WTC11 (cell line): ENCODE data around the gene TRIM22. TPM values are rescaled to one million over a fixed set of nuclear protein-coding genes. Genes with fewer than 3 reads are reported as not detected.

Experiments used
- ATAC-seq: fragments of 200-7000 bp; cut with Tn5 transposase; 2 replicates; pipeline ENCODE4 v1.10.0; 2021; ENCODE audit warnings: mild to moderate bottlenecking, moderate library complexity
- CTCF ChIA-PET: fragments of 300-600 bp; sonication (Branson Sonifier 250); formaldehyde crosslinking; loops from one replicate; lab custom pipeline; 2021; ENCODE audit warnings: antibody characterized with exemption; lab: Charles Lee
- POLR2A ChIA-PET: fragments of 350-600 bp; sonication (Branson Sonifier 250); formaldehyde crosslinking; loops from one replicate; lab custom pipeline; 2021; ENCODE audit warnings: antibody characterized with exemption; lab: Charles Lee
- DNase-seq: peaks from one replicate; pipeline ENCODE4 v3.0.0; 2021; ENCODE audit warnings: low spot score
- H3K27ac Mint-ChIP-seq: 2 replicates; pipeline ENCODE4 v1.8.0; 2021; ENCODE audit warnings: mixed read lengths
- H3K27me3 Mint-ChIP-seq: 2 replicates; pipeline ENCODE4 v1.8.0; 2021; ENCODE audit warnings: low read depth, mild to moderate bottlenecking, moderate library complexity, mixed read lengths
- H3K36me3 Mint-ChIP-seq: 2 replicates; pipeline ENCODE4 v1.8.0; 2021; ENCODE audit warnings: mixed read lengths
- H3K4me1 Mint-ChIP-seq: 2 replicates; pipeline ENCODE4 v1.8.0; 2022; ENCODE audit warnings: mixed read lengths
- H3K4me3 Mint-ChIP-seq: 2 replicates; pipeline ENCODE4 v1.8.0; 2021; ENCODE audit warnings: mild to moderate bottlenecking, moderate library complexity, mixed read lengths
- H3K9me3 Mint-ChIP-seq: 2 replicates; pipeline ENCODE4 v1.8.0; 2021; ENCODE audit warnings: mixed read lengths
- E2F1 ChIP-seq: sonication (generic); formaldehyde crosslinking; IDR thresholded peaks from 2 replicates; pipeline ENCODE4 v1.8.0; 2022; ENCODE audit warnings: mild to moderate bottlenecking, missing genetic modification reagents
- ELF4 ChIP-seq: sonication (generic); formaldehyde crosslinking; IDR thresholded peaks from 2 replicates; pipeline ENCODE4 v1.8.1; 2022; ENCODE audit warnings: low read depth, mild to moderate bottlenecking, moderate library complexity, missing genetic modification reagents
- EMX1 ChIP-seq: fragments of 250-450 bp; sonication (Bioruptor Pico); IDR thresholded peaks from 2 replicates; pipeline ENCODE4 v1.8.0; 2021; ENCODE audit warnings: mild to moderate bottlenecking
- HMGXB4 ChIP-seq: sonication (generic); formaldehyde crosslinking; IDR thresholded peaks from 2 replicates; pipeline ENCODE4 v1.8.1; 2023; ENCODE audit warnings: mild to moderate bottlenecking, moderate library complexity, missing genetic modification reagents
- IRF2 ChIP-seq: sonication (generic); formaldehyde crosslinking; IDR thresholded peaks from 2 replicates; pipeline ENCODE4 v1.8.0; 2022; ENCODE audit warnings: low read depth, missing genetic modification reagents, borderline replicate concordance
- JAZF1 ChIP-seq: fragments of 250-450 bp; sonication (Bioruptor Pico); IDR thresholded peaks from 2 replicates; pipeline ENCODE4 v1.9.0; 2021; ENCODE audit warnings: moderate library complexity, mild to moderate bottlenecking, inconsistent platforms
- SP1 ChIP-seq: sonication (generic); formaldehyde crosslinking; conservative IDR thresholded peaks from 2 replicates; pipeline ENCODE4 v1.8.1; 2022; ENCODE audit warnings: missing genetic modification reagents
- TCF7 ChIP-seq: sonication (generic); formaldehyde crosslinking; IDR thresholded peaks from 2 replicates; pipeline ENCODE4 v1.8.0; 2022; ENCODE audit warnings: mild to moderate bottlenecking, low read depth, missing genetic modification reagents, moderate library complexity
- TP53 ChIP-seq: sonication (generic); formaldehyde crosslinking; IDR thresholded peaks from 2 replicates; pipeline ENCODE4 v1.8.1; 2023; ENCODE audit warnings: mild to moderate bottlenecking, missing genetic modification reagents
- USF2 ChIP-seq: sonication (generic); formaldehyde crosslinking; IDR thresholded peaks from 2 replicates; pipeline ENCODE4 v1.8.1; 2023; ENCODE audit warnings: mild to moderate bottlenecking, missing genetic modification reagents, moderate library complexity
- ZBTB43 ChIP-seq: sonication (generic); formaldehyde crosslinking; IDR thresholded peaks from 2 replicates; pipeline ENCODE4 v1.8.1; 2023; ENCODE audit warnings: mild to moderate bottlenecking, missing genetic modification reagents
- ZMAT4 ChIP-seq: fragments of 250-450 bp; sonication (Bioruptor Pico); IDR thresholded peaks from 2 replicates; pipeline ENCODE4 v1.9.0; 2021; ENCODE audit warnings: mild to moderate bottlenecking
- ZNF121 ChIP-seq: sonication (generic); formaldehyde crosslinking; IDR thresholded peaks from 2 replicates; pipeline ENCODE4 v1.8.0; 2023; ENCODE audit warnings: missing genetic modification reagents
- ZNF396 ChIP-seq: fragments of 250-450 bp; sonication (Bioruptor Pico); IDR thresholded peaks from 2 replicates; pipeline ENCODE4 v1.8.0; 2021; ENCODE audit warnings: mild to moderate bottlenecking, moderate library complexity, borderline replicate concordance
- ZNF532 ChIP-seq: fragments of 250-450 bp; sonication (Bioruptor Pico); IDR thresholded peaks from 2 replicates; pipeline ENCODE4 v1.9.0; 2021; ENCODE audit warnings: mild to moderate bottlenecking, borderline replicate concordance
- total RNA-seq: library from RNA; stranded (reverse); gene quantifications from 3 replicates; pipeline ENCODE4 v1.2.3, GENCODE V29; 2021

TRIM22 gene
- total RNA-seq, 1 experiment from 2014 or later: 78.9 TPM

- POLR2A ChIA-PET: no interaction called here
These were observed 49.6 kb upstream of the TRIM22 start for GRCh38 chr11:5639953-5640352.

GRCh38 chr11:5643585-5643984, 46.0 kb upstream of the TRIM22 start:
- Mint-ChIP-seq H3K27me3 (no peaks in the 10 kb centered on the region), H3K36me3 (no peaks in the 10 kb centered on the region), H3K4me1 (no peaks in the 10 kb centered on the region)
- TF ChIP-seq ZNF121 (CRISPR knock-in tag) (no peak), HMGXB4 (no peak), ZMAT4 (CRISPR knock-in tag) (no peak), ZBTB43 (CRISPR knock-in tag) (no peak), JAZF1 (CRISPR knock-in tag) (no peak), USF2 (CRISPR knock-in tag) (no peak)
- TF ChIP-seq, all 79 proteins: peak for 0
- no peak overlapping the region for H3K4me3 Mint-ChIP-seq
- ATAC-seq: no peak
- ChIA-PET POLR2A (no interaction called here), CTCF (no interaction called here)
- no peaks in the 10 kb centered on the region for H3K9me3 Mint-ChIP-seq
- H3K27ac Mint-ChIP-seq: no peak overlapping the region
- no peak for DNase-seq

More at GRCh38 chr11:5639953-5640352, 49.6 kb upstream of the TRIM22 start:
- H3K9me3 Mint-ChIP-seq: no peaks in the 10 kb centered on the region
- TF ChIP-seq EMX1 (CRISPR knock-in tag): no peak
- no peaks in the 10 kb centered on the region for H3K36me3 Mint-ChIP-seq
- no peak overlapping the region for H3K27ac Mint-ChIP-seq
- no peak for ATAC-seq
- no peak for DNase-seq
- no peak overlapping the region for H3K4me3 Mint-ChIP-seq
- CTCF ChIA-PET: no interaction called here
- no peaks in the 10 kb centered on the region for H3K4me1 Mint-ChIP-seq
- H3K27me3 Mint-ChIP-seq: no peaks in the 10 kb centered on the region

GRCh38 chr11:5646139-5646538, 43.5 kb upstream of the TRIM22 start:
- no peaks in the 10 kb centered on the region for H3K36me3 Mint-ChIP-seq
- no peak overlapping the region for H3K27ac Mint-ChIP-seq
- ChIA-PET POLR2A (no interaction called here), CTCF (no interaction called here)
- no peak for ATAC-seq
- TF ChIP-seq ZNF396 (no peak), ZNF532 (CRISPR knock-in tag) (no peak), ZBTB43 (CRISPR knock-in tag) (no peak), IRF2 (CRISPR knock-in tag) (no peak), E2F1 (no peak), TCF7 (CRISPR knock-in tag) (no peak), TP53 (CRISPR knock-in tag) (no peak), ELF4 (CRISPR knock-in tag) (no peak), SP1 (no peak)
- no peak overlapping the region for H3K4me3 Mint-ChIP-seq
- H3K27me3 Mint-ChIP-seq: no peaks in the 10 kb centered on the region
- H3K4me1 Mint-ChIP-seq: no peaks in the 10 kb centered on the region
- DNase-seq: no peak
- H3K9me3 Mint-ChIP-seq: no peaks in the 10 kb centered on the region
